K562 (cell line): Measurements from ENCODE around the gene HDGFL1.

Source experiments
- CTCF ChIP-seq, 3 experiments: IDR thresholded peaks in 2 of 3; conservative IDR thresholded peaks in 1 of 3; 2 replicates each; pipeline ENCODE4 v1.5.1; 2011 to 2012; ENCODE audit warnings: low read length in 3 of 3, mild to moderate bottlenecking in 3 of 3, control low read depth in 2 of 3, improper control_type of control experiment in 1 of 3, inconsistent platforms in 1 of 3, low read depth in 1 of 3, mixed read lengths in 1 of 3, moderate library complexity in 1 of 3; ENCODE audit not compliant: insufficient read depth in 2 of 3
- EP300 ChIP-seq: IDR thresholded peaks from 2 replicates; pipeline ENCODE4 v1.6.1; 2012; ENCODE audit warnings: low read length, improper control_type of control experiment
- GATA2 ChIP-seq: sonication (generic); formaldehyde crosslinking; IDR thresholded peaks from 2 replicates; pipeline ENCODE4 v1.4.0; 2020; ENCODE audit warnings: mild to moderate bottlenecking, missing genetic modification reagents
- HDAC3 ChIP-seq: fragments of 450-650 bp; IDR thresholded peaks from 2 replicates; pipeline ENCODE4 v1.6.1; 2018; ENCODE audit warnings: borderline replicate concordance, mild to moderate bottlenecking, moderate library complexity; ENCODE audit not compliant: partially characterized antibody
- ILK ChIP-seq: fragments of 450-650 bp; IDR thresholded peaks from 2 replicates; pipeline ENCODE4 v1.6.1; 2016; ENCODE audit warnings: missing genetic modification characterization, low read depth, mild to moderate bottlenecking, missing compliant biosample characterization, moderate library complexity, borderline replicate concordance
- MAFG ChIP-seq: fragments of 450-650 bp; conservative IDR thresholded peaks from 2 replicates; pipeline ENCODE4 v1.6.1; 2016; ENCODE audit warnings: missing genetic modification characterization, missing compliant biosample characterization
- NR2C2 ChIP-seq, 2 experiments: fragments of 200-800 bp in 1 of 2; sonication (Bioruptor generic) in 1 of 2; sonication (generic) in 1 of 2; formaldehyde crosslinking in 1 of 2; IDR thresholded peaks; 2 replicates each; pipeline versions ENCODE4 v1.6.1 to v1.8.0; 2016 to 2022; ENCODE audit warnings: mild to moderate bottlenecking in 1 of 2, missing compliant biosample characterization in 1 of 2, missing genetic modification characterization in 1 of 2, missing genetic modification reagents in 1 of 2
- PRDM10 ChIP-seq: fragments of 450-650 bp; IDR thresholded peaks from 2 replicates; pipeline ENCODE4 v1.6.1; 2018; ENCODE audit not compliant: partially characterized antibody
- RNF2 ChIP-seq: sonication (generic); IDR thresholded peaks from 2 replicates; pipeline ENCODE4 v1.6.1; 2016
- SMARCB1 ChIP-seq: IDR thresholded peaks from 2 replicates; pipeline ENCODE4 v1.6.1; 2011; ENCODE audit warnings: improper control_type of control experiment, low read depth; ENCODE audit not compliant: insufficient read length
- TAF1 ChIP-seq: IDR thresholded peaks from 2 replicates; pipeline ENCODE4 v1.6.1; 2011; ENCODE audit warnings: mild to moderate bottlenecking, low read length, moderate library complexity; ENCODE audit not compliant: insufficient read depth, control insufficient read depth, severe bottlenecking; ENCODE audit errors: extremely low read depth
- TRIM25 ChIP-seq: fragments of 450-650 bp; IDR thresholded peaks from 2 replicates; pipeline ENCODE4 v1.7.0; 2016; ENCODE audit warnings: borderline replicate concordance
- ZNF511 ChIP-seq: sonication (generic); formaldehyde crosslinking; IDR thresholded peaks from 2 replicates; pipeline ENCODE4 v1.8.0; 2022; ENCODE audit warnings: mild to moderate bottlenecking, missing genetic modification reagents

- TF ChIP-seq MAFG (tag): no peak
- no peak for TF ChIP-seq ZNF511 (CRISPR knock-in tag)
- no peak for TF ChIP-seq EP300
- no peak for TF ChIP-seq PRDM10
- TF ChIP-seq RNF2: no peak
- TF ChIP-seq TAF1: no peak
- TF ChIP-seq HDAC3: no peak
- no peak for TF ChIP-seq CTCF (IDR thresholded peaks at IDR 0.05 in 2 of 3, conservative IDR thresholded peaks at IDR 0.05 in 1 of 3; ENCODE audit: insufficient read depth in 2 of 3, low read depth in 1 of 3, low read length in 3 of 3)
- no peak for TF ChIP-seq GATA2 (CRISPR knock-in tag)
- no peak for TF ChIP-seq ILK
- TF ChIP-seq SMARCB1: no peak
- no peak for TF ChIP-seq TRIM25
- no peak for TF ChIP-seq NR2C2 (CRISPR knock-in tag; IDR thresholded peaks at IDR 0.05)
- TF ChIP-seq NR2C2 (tag; IDR thresholded peaks at IDR 0.05): no peak
Observed at GRCh38 chr6:22558288-22558882, 11.0 kb upstream of the HDGFL1 start.
